ENCODE measurements around the gene BAD.

The BAD gene

DNA sequence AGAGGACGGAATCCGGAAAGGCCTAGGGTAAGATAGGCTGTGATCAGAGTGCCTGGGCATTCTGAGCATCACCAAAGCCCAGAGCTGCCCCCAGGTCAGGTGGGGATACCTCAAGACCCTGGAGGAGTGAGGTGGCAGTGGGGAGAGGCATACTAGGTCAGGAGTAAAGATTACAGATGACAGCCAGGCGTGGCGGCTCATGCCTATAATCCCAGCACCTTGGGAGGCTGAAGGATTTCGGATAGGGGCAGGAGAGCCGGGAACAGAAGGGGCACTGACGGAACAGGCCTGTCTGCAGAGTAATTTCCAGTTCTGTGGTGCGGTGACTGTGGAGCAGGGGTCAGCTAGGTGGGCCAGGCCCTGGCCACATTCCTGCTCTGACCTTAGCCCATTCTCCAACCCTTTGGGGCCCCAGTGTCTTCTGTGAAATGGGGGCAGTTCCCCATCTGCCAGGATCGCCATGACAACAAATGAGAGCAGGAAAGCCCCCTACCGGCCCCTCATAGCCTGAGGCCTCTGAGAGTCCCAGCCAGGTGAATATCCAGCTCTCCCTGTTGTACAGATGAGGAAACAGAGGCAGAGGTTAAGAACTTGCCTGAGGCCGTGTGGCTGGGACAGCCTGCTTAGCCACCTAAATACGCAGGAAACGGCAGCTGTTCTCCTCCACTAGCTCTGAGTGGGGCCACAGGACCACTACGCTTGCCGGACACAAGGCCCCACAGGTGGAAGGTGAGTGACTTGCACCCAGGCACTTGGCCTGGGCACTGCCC is 9.2 kb downstream of the BAD start:
- no peak for DNase-seq

DNA sequence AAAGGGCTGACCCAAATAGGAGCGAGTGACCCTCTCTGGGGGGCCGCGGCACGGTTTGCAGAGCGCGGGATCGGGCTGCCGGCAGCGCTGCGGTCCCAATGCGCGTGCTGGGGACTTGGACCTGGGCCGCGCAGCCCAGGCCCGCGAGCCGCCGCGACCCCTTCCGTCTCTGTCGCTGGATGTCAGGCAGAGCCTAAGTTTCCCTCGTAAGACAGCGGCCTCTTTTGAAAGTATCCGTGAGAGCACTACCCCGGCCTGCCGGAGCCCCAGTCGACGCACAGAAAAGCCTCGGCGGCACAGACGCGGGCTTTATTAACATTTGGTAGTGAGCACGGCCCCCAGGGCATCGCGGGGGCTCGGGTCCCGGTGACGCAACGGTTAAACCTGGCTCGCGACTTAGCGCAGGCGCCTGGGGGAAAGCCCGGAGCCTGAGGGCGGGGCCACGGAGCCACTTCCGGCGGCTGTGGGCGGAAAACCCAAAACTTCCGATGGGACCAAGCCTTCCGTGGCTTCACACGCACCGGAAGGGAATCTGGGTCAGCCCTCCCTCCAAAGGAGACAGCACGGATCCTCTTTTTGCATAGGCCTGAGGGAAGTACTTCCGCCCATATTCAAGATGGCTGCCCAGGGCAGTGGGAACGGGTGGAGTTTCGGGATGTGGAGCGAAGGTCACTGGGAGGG is 14.8 kb downstream of the BAD start:
- DNase-seq: peak; percentile 100

DNA sequence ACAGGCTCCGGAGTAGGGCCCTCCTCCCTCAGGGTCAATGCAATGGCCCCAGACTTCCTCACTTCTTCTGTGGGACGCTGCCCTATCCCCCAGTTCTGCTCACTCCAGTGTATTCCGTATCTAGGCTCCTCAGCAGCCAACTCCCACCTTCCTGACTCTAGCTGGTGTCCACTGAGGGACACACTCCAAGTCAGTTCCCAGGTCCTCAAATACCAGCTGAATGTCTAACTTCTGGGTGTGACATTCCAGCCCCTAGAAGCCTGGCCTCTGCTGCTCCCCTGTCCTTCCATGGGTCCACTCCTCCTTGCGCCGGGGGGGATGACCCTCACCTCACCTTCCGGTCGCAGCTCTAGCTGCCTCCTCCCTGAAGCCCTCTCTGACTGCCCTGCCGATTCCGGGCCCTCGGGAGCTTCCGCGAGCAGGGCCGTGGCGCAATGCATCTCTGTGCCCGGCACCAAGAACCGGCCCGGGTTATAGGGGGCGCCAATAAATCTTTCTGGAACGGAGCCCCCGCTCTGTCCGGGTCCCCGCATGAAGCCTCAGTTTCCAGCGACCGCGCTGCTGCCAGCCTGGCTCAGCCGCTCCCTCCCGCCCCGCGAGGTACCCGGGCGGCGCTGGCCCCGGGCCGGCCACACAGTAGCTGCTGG is 15.4 kb downstream of the BAD start:
- DNase-seq: peak; percentile 13

DNA sequence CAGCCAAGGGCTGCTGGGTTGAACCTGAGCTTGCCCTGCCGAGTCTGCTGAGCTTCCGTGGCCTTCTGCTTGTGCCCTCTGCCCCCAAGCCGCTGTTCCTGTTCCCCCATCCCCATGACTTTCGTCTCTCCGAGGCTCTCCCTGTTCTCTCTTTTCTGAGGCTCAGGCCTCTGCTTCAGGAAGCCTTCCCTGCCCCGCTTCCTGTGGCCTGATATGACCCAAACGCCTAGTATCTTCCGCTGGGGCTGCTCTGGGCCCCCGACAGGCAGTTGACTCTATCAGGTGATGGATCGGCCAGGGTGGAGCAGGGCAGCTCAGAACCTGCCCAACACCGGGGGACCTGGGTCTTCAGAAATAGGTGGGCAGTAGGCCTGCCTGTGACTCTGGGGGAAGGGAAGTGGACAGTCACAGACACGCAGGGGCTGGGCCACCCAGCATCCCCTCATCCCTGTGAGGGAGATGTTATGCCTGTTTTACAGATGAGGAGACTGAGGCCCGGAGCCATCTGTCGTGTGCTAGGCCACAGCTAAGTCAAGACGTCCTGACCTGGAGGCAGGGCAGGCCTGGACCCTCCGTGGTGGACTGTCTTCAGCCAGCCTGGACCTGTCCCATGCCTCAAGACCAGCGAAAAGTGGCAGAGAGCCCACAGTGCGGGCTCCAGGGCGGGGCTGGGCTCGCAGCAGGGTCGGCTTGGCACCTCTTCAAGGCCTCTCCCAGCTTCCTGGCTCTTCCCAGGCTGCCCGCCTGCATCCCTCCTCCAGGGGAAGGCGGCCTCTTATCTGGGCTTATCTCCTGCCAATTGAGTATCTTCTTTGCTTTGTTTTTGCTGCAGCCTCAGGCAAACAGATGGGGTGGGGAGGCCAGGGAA is 16.2 kb downstream of the BAD start:
- DNase-seq: peak; percentile 25

DNA sequence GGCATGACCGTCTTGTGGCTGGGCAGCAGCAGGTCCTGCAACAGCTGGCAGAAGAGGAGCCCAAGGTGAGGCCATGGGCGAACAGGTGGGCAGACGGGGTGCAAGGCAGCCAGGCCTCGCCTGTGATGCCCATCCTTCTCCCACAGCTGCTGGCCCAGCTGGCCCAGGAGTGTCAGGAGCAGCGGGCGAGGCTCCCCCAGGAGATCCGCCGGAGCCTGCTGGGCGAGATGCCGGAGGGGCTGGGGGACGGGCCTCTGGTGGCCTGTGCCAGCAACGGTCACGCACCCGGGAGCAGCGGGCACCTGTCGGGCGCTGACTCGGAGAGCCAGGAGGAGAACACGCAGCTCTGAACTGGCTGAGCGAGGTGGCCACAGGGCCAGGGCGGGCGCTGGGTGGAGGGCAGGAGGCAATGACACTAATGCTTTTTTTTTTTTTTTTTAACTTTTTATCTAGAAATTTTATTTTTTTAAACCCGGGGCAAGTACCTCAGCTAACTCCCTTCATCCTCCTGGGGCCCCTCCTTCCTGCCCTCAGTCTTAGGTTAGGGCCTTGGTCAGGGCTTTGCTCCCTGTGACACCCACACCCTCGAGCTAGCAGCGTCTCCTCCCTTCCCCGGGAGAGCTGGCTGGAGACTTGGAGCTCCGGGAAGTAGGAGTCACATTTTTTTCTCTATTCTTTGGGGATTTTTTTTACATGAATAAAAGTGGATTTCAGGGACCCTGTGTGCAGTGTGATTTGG is 17.1 kb downstream of the BAD start:
- DNase-seq: no peak

DNA sequence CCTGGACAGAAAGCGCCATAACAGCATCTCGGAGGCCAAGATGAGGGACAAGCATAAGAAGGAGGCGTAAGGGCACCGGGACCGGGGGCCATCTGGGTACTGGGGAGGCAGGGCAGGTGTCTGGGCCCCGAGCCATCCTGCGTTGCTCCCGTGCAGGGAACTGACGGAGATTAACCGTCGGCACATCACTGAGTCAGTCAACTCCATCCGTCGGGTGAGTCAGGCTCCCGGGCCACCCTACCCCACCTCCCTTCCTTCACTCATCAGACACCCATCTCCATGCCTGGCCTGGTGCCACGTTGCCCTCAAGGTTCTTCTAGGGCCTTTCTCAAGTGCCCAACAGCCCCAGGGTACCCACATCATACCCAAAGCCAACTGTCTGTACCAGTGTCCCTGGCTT is 18.1 kb downstream of the BAD start:
- DNase-seq: no peak

DNA sequence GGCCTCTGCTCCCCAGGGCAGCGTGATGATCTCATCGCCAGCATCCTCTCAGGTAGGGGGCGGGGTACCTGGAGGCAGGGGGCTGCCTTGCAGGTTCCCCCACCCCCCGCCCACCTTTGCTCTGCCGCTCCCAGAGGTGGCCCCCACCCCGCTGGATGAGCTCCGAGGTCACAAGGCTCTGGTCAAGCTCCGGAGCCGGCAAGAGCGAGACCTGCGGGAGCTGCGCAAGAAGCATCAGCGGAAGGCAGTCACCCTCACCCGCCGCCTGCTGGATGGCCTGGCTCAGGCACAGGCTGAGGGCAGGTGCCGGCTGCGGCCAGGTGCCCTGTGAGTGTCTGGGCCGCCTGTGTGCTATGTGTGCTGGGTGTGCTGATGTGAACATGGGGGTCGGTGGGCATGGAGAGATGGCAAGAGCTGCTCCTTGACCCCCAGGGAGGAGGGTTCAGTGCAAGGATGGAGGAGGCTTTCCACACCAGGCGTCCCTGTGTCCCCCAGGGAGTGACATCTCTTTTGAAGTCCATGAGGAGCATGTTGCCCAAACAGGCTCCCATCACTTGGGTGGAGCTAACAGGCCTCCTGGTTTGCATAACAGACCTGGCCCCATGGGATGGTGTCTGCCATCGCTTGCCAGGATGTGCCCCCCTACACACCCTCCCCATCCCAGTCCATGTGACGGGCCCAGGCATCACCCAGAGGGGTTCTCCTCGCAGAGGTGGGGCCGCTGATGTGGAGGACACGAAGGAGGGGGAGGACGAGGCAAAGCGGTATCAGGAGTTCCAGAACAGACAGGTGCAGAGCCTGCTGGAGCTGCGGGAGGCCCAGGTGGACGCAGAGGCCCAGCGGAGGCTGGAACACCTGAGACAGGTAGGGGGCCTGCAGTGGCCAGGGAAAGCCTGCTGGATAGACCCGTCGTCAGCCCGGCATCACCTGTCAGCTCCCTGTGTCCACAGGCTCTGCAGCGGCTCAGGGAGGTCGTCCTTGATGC is 19.0 kb downstream of the BAD start:
- no peak for DNase-seq

DNA sequence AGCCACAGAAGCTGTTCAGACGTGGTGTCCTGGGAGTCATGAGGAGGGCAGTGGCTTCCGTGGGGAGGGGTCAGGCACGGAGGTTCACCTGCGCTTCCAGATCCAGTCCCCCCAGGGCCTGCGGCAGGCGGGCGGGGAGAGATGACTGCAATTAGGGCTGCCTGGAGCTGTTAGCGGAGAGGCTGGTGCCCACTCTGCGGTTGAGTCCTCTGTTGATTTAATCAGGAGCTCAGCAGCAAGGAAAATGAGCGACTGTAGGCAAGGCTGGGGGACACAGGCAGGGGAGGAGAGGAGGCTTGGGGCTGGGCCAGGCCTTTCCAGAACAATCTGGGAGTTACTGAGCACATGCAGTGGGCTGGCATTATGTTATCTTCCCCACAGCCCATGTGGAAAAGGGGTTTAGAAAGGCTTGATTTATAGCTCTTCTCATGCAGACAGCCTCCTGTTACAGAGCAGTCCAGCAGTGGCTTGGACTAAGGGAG is 20.1 kb downstream of the BAD start:
- no peak for DNase-seq

DNA sequence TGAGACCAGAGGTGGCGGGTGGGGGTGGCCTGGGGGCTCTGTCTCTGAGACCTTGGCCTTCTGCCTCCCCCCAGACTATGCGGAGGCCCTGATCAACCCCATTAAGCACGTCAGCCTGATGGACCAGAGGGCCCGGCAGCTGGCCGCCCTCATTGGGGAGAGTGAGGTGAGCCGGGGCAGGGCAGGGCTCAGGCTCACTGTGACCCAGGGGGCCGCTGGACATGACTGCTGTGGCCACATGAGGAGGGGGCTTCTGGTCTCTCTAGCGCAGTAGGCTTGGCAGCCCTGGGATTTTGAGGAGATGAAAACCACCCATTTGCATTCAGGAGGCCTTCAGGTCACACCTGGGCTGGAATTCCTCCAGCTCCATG is 20.5 kb downstream of the BAD start:
- DNase-seq: no peak

DNA sequence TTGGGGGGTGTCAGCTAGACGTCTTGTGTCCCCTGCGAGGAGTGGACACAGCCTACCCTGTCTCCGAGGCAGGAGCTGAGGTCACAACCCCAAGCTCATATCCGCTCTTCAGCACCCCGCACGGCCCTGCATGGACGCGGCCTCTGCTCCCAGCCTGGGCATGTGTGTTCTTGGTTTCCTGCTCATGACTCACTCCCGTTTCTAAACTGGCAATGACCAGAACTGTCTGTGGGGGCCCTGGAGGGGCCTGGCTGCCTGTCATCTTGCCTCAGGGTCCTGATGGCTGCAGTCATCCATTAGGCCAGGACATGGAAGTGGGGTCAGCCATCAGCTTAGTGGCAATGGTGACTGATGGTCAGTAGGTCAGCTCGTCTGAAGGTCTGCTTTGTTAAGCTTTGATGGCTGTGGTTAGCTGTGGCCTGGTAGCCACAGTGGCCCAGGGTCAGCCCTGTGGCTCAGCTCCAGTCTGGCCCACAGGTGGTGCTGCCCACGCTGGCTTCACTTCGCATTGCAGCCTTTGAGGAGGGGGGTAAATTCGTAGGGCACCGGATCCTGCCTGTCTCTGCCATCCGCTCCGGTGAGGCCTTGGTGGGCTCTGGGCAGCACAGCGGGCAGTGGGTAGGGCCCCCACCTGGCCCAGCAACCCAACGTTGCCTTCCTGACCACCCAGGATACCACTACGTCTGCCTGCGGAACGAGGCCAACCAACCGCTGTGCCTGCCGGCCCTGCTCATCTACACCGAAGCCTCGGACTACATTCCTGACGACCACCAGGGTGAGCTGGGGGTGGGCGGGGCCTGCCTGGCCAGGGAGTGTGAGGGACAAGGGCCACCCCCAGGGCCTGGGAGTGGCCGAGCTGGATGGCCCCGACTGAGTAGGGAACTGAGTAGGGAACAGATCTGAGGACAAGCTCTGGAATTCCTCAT is 21.2 kb downstream of the BAD start:
- DNase-seq: no peak

DNA sequence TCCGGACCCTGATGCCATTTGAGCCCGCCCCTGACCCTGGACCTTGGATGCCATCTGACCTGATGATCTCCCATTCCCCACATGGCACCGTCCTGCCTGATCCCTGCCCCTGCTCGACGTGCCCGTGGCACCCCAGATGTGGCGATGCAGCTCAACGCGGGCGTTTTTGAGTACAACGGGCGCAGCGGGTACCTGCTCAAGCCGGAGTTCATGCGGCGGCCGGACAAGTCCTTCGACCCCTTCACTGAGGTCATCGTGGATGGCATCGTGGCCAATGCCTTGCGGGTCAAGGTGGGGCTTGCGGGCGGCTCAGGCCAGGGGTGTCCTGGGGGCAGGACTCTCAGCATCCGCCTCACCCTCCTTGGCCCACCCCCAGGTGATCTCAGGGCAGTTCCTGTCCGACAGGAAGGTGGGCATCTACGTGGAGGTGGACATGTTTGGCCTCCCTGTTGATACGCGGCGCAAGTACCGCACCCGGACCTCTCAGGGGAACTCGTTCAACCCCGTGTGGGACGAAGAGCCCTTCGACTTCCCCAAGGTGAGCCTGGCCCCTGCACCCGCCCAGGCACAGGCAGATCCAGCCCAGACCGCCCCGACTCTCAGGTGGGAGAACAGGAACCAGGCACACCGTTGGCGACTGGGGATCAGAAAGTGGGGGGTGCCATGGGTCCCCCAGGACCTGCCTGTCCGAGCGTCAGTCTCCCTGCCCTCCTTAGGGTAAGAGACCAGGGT is 22.0 kb downstream of the BAD start:
- DNase-seq: no peak

DNA sequence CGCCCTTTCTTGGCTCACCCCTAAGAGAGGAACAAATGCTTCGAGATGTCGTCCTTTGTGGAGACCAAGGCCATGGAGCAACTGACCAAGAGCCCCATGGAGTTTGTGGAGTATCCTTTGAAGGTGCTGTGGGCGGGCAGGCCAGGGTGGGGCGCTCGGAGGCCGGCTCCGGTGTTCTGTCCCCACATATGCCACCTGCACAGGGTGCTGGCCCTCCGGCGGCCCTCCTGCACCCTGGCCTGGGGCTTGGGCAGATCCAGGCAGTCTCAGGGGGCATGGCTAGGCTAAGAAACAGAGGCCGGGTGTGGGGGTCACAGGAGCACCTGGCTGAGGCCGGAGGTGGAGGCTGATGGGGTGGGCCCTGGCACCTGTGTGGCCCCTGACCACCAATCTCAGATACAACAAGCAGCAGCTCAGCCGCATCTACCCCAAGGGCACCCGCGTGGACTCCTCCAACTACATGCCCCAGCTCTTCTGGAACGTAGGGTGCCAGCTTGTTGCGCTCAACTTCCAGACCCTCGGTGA is 22.8 kb downstream of the BAD start:
- DNase-seq: no peak

DNA sequence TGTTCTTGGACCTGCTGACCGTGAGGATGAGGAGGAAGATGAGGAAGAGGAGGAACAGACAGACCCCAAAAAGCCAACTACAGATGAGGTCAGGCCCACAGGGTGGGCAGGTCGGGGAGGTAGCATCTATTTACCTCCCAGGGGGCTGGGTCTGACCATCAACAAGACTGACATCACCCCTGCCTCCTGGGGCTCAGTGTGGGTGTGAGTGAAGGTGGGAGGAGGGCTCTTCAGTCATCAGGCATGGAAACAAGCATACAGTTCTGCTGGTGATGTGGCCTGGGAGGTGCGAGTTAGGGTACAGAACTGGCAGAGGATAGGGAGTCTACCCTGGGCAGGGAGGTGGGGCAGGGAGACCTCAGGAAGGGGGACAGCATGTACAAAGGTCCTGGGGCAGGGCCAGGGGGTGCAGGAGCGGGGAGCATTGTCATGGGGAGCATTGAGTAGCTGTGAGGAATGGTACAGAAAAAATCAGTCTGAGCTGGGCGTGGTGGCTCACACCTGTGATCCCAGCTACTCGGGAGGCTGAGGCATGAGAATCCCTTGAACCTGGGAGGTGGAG is 24.2 kb downstream of the BAD start:
- DNase-seq: no peak

DNA sequence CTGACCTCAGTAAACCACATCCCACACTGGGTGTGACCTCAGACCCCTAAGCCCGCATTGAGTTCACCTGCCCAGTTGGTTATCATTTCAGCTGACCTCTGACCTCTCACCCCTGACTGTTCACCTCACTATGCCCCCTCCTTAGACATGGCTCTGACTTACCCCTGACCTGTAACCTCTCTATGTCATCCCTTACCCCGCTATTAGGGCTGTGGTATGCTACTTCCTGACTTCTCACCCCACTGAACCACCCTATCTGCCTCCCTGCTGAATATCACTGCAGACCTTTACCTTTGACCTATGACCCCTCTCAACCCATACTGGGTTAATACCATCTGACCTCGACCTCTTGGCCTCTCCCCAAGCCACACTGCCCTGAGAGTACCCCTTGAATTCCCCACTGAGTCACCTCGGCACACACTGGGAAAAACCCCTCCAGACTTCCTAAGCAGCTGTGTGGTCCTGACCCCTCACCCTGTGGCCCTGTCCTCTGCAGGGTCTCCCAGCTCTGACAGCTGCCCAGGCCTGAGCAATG is 24.9 kb downstream of the BAD start:
- DNase-seq: no peak

DNA sequence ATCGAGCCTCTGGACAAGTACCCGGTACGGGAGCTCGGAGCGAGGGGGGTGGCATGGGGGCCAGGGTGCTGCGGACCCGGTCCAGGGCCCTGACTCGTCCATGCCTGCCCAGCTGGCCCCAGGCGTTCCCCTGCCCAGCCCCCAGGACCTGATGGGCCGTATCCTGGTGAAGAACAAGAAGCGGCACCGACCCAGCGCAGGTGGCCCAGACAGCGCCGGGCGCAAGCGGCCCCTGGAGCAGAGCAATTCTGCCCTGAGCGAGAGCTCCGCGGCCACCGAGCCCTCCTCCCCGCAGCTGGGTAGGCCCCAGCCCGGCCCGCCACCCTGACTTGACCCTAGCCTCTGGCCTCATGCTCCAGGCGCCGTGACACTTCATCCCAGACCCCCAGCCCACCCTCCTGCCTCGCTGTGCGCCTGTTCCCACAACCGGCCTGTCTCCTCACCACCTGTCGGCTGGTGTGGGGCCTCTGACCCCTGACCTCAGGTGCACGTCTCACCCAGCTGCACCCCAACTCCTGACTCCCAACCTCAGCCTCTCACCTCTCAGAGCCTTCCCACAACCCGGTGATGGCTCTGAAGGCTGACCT is 25.4 kb downstream of the BAD start:
- DNase-seq: no peak

DNA sequence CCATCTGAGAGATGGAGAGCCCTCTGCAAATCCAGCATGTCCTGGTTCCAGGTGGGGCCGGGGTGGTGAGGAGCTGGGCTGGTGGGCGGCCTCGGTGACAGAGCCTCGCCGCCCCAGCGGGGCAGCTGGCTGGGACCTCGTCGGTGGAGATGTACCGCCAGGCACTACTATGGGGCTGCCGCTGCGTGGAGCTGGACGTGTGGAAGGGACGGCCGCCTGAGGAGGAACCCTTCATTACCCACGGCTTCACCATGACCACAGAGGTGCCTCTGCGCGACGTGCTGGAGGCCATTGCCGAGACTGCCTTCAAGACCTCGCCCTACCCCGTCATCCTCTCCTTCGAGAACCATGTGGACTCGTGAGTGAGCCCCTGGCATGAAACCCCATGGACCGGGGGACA is 26.1 kb downstream of the BAD start:
- DNase-seq: no peak

DNA sequence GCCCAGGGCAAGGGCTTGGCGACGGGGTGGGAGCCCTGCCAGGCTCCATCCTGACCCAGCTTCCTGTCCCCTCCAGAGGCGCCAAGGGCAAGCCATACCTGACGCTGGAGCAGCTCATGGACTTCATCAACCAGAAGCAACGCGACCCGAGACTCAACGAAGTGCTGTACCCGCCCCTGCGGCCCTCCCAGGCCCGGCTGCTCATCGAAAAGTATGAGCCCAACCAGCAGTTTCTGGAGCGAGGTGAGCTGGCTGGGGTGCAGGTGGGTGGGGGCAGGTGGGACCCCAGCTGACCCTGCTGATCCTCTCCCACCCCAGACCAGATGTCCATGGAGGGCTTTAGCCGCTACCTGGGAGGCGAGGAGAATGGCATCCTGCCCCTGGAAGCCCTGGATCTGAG is 28.2 kb downstream of the BAD start:
- no peak for DNase-seq

All from fibroblast of upper back skin (primary cell).